Measurements from ENCODE around the gene RNLS.
"Not testable (repeated sequence)": the region's sequence is repeated elsewhere in the genome, so short reads cannot be mapped to it uniquely, and the experiment has no call there.

RNLS gene

GRCh38 chr10:88346144-88346977, 236.8 kb downstream of the RNLS start:
- DNase-seq (ENCODE audit: low read depth, low spot score) = no peak

GRCh38 chr10:88343761-88344484, 239.2 kb downstream of the RNLS start:
- no peak for DNase-seq (ENCODE audit: low read depth, low spot score)

- DNase-seq (ENCODE audit: low read depth, low spot score) = no peak
Observed at GRCh38 chr10:88342733-88343310, 240.3 kb downstream of the RNLS start.

GRCh38 chr10:88337134-88337533, 246.0 kb downstream of the RNLS start:
- DNase-seq (ENCODE audit: low read depth, low spot score) = no peak

- DNase-seq (ENCODE audit: low read depth, low spot score) = no peak
Observed at GRCh38 chr10:88336334-88336733, 246.8 kb downstream of the RNLS start.

- no peak for DNase-seq (ENCODE audit: low read depth, low spot score)
Observed at GRCh38 chr10:88333248-88333630, 249.9 kb downstream of the RNLS start.

GRCh38 chr10:88332503-88333247, 250.4 kb downstream of the RNLS start:
- no peak for DNase-seq (ENCODE audit: low read depth, low spot score)

GRCh38 chr10:88330174-88330573, 252.9 kb downstream of the RNLS start:
- DNase-seq (ENCODE audit: low read depth, low spot score) = no peak

- no peak for DNase-seq (ENCODE audit: low read depth, low spot score)
Observed at GRCh38 chr10:88322324-88323063, 260.6 kb downstream of the RNLS start.

- no peak for DNase-seq (ENCODE audit: low read depth, low spot score)
Observed at GRCh38 chr10:88319960-88320517, 263.1 kb downstream of the RNLS start.

GRCh38 chr10:88318803-88319202, 264.3 kb downstream of the RNLS start:
- DNase-seq (ENCODE audit: low read depth, low spot score) = peak; percentile 28

- no peak for DNase-seq (ENCODE audit: low read depth, low spot score)
Observed at GRCh38 chr10:88317099-88317498, 266.0 kb downstream of the RNLS start.

- no peak for DNase-seq (ENCODE audit: low read depth, low spot score)
Observed at GRCh38 chr10:88316292-88316861, 266.7 kb downstream of the RNLS start.

GRCh38 chr10:88315755-88316154, 267.4 kb downstream of the RNLS start:
- DNase-seq (ENCODE audit: low read depth, low spot score) = no peak

- DNase-seq (ENCODE audit: low read depth, low spot score) = no peak
Observed at GRCh38 chr10:88314362-88314761, 268.8 kb downstream of the RNLS start.

- no peak for DNase-seq (ENCODE audit: low read depth, low spot score)
Observed at GRCh38 chr10:88313878-88314277, 269.2 kb downstream of the RNLS start.

GRCh38 chr10:88312855-88313254, 270.3 kb downstream of the RNLS start:
- DNase-seq (ENCODE audit: low read depth, low spot score) = no peak

- no peak for DNase-seq (ENCODE audit: low read depth, low spot score)
Observed at GRCh38 chr10:88311264-88311663, 271.9 kb downstream of the RNLS start.

- DNase-seq (ENCODE audit: low read depth, low spot score) = no peak
Observed at GRCh38 chr10:88309365-88309764, 273.8 kb downstream of the RNLS start.

- DNase-seq (ENCODE audit: low read depth, low spot score) = not testable (repeated sequence)
Observed at GRCh38 chr10:88308361-88308760, 274.8 kb downstream of the RNLS start.

- no peak for DNase-seq (ENCODE audit: low read depth, low spot score)
Observed at GRCh38 chr10:88299787-88300186, 283.3 kb downstream of the RNLS start.
